Stimulated activated CD4-positive, alpha-beta T cell treated with anti-CD3 and anti-CD28 coated beads, TNF-alpha, amount 100 ng/mL, for 24 hours (primary cell): ENCODE measurements around the gene CSH2.

Experiments used
- DNase-seq, 3 experiments: peaks; one replicate each; pipeline ENCODE4 v3.0.0-alpha.2; 2020; ENCODE audit warnings: low read depth in 3 of 3

CSH2 gene

GRCh38 chr17:63834431-63835166 lies 38.9 kb downstream of the CSH2 start:
- DNase-seq: peak in 2 of 3 experiments; percentile 38 to 49

- DNase-seq: no peak
Measured at GRCh38 chr17:63833741-63834373, 39.6 kb downstream of the CSH2 start.

- DNase-seq: no peak
Measured at GRCh38 chr17:63833026-63833740, 40.3 kb downstream of the CSH2 start.

GRCh38 chr17:63832455-63832854 lies 41.0 kb downstream of the CSH2 start:
- DNase-seq: no peak

- no peak for DNase-seq
Measured at GRCh38 chr17:63832014-63832413, 41.5 kb downstream of the CSH2 start.

GRCh38 chr17:63831505-63831904 lies 42.0 kb downstream of the CSH2 start:
- DNase-seq: no peak

- DNase-seq: no peak
Measured at GRCh38 chr17:63830904-63831491, 42.5 kb downstream of the CSH2 start.

- DNase-seq: no peak
Measured at GRCh38 chr17:63830278-63830677, 43.2 kb downstream of the CSH2 start.

GRCh38 chr17:63828936-63829335 lies 44.5 kb downstream of the CSH2 start:
- no peak for DNase-seq

GRCh38 chr17:63827801-63828221 lies 45.7 kb downstream of the CSH2 start:
- no peak for DNase-seq

GRCh38 chr17:63827002-63827800 lies 46.3 kb downstream of the CSH2 start, which contains the start of the genes FTSJ3 and PSMC5:
Gene FTSJ3, minus strand, starts transcription at chr17:63827663. Its CDS starts 761 bp downstream, at chr17:63826902.
Gene PSMC5, plus strand, starts transcription at chr17:63827431. Its CDS starts 60 bp downstream, at chr17:63827491.
- DNase-seq: peak; percentile 87 to 94 (median 93)

GRCh38 chr17:63826468-63827001 lies 46.9 kb downstream of the CSH2 start:
- no peak for DNase-seq

GRCh38 chr17:63824362-63824761 lies 49.1 kb downstream of the CSH2 start:
- no peak for DNase-seq

- no peak for DNase-seq
Measured at GRCh38 chr17:63823659-63824331, 49.7 kb downstream of the CSH2 start.

- no peak for DNase-seq
Measured at GRCh38 chr17:63822537-63822936, 50.9 kb downstream of the CSH2 start.
